ENCODE measurements around the gene STEAP1B.
A peak's percentile ranks its signal among the peaks of the same experiment; 100 is the strongest.
"Not testable (repeated sequence)": the region's sequence is repeated elsewhere in the genome, so short reads cannot be mapped to it uniquely, and the experiment has no call there.

STEAP1B gene

GRCh38 chr7:22452142-22452959, 47.6 kb downstream of the STEAP1B start:
- no peak for DNase-seq

GRCh38 chr7:22450013-22450412, 50.0 kb downstream of the STEAP1B start:
- not testable (repeated sequence) for DNase-seq

GRCh38 chr7:22447762-22448161, 52.2 kb downstream of the STEAP1B start:
- no peak for DNase-seq

- no peak for DNase-seq
These were observed 53.0 kb downstream of the STEAP1B start for GRCh38 chr7:22447008-22447407.

GRCh38 chr7:22445853-22446252, 54.1 kb downstream of the STEAP1B start:
- DNase-seq: no peak

- peak in 1 of 2 experiments; percentile 71 for DNase-seq
These were observed 54.7 kb downstream of the STEAP1B start for GRCh38 chr7:22445140-22445743.

GRCh38 chr7:22444181-22444971, 55.6 kb downstream of the STEAP1B start:
- no peak for DNase-seq

- DNase-seq: no peak
These were observed 56.4 kb downstream of the STEAP1B start for GRCh38 chr7:22443370-22444180.

GRCh38 chr7:22442882-22443369, 57.1 kb downstream of the STEAP1B start:
- DNase-seq: no peak

GRCh38 chr7:22442187-22442881, 57.7 kb downstream of the STEAP1B start:
- no peak for DNase-seq

GRCh38 chr7:22441157-22441556, 58.8 kb downstream of the STEAP1B start:
- no peak for DNase-seq

GRCh38 chr7:22438994-22439393, 61.0 kb downstream of the STEAP1B start:
- no peak for DNase-seq

GRCh38 chr7:22436552-22436951, 63.4 kb downstream of the STEAP1B start:
- not testable (repeated sequence) for DNase-seq

- DNase-seq: no peak
These were observed 64.3 kb downstream of the STEAP1B start for GRCh38 chr7:22435720-22436119.

- DNase-seq: no peak
These were observed 64.9 kb downstream of the STEAP1B start for GRCh38 chr7:22435105-22435504.

- peak in 1 of 2 experiments; percentile 21 for DNase-seq
These were observed 66.1 kb downstream of the STEAP1B start for GRCh38 chr7:22433710-22434460.

GRCh38 chr7:22433165-22433700, 66.8 kb downstream of the STEAP1B start:
- DNase-seq: not testable (repeated sequence)

- DNase-seq: no peak
These were observed 67.7 kb downstream of the STEAP1B start for GRCh38 chr7:22432203-22432718.

- no peak for DNase-seq
These were observed 69.5 kb downstream of the STEAP1B start for GRCh38 chr7:22430457-22430856.

GRCh38 chr7:22429386-22429785, 70.6 kb downstream of the STEAP1B start:
- DNase-seq: no peak

- DNase-seq: no peak
These were observed 72.1 kb downstream of the STEAP1B start for GRCh38 chr7:22427855-22428254.
